HG02981 (cell line): Measurements from ENCODE around the gene RGS5.

Experiments
- ATAC-seq: cut with Tn5 transposase; IDR thresholded peaks from one replicate; pipeline ENCODE4 v1.9.1; 2021; ENCODE audit warnings: mild to moderate bottlenecking, moderate library complexity; ENCODE audit not compliant: unreplicated experiment

Gene RGS5

GRCh38 chr1:163147019-163147418, 55.7 kb downstream of the RGS5 start:
- no peak for ATAC-seq

GRCh38 chr1:163145435-163145834, 57.3 kb downstream of the RGS5 start:
- no peak for ATAC-seq

GRCh38 chr1:163144418-163144817, 58.3 kb downstream of the RGS5 start:
- no peak for ATAC-seq

- ATAC-seq: no peak
These were observed 60.6 kb downstream of the RGS5 start for GRCh38 chr1:163142152-163142551.

GRCh38 chr1:163141556-163141955, 61.2 kb downstream of the RGS5 start:
- ATAC-seq: no peak

- ATAC-seq: no peak
These were observed 65.0 kb downstream of the RGS5 start for GRCh38 chr1:163137556-163138265.

- ATAC-seq: no peak
These were observed 70.7 kb downstream of the RGS5 start for GRCh38 chr1:163131981-163132380.

GRCh38 chr1:163130225-163130856, 72.4 kb downstream of the RGS5 start:
- ATAC-seq: no peak

GRCh38 chr1:163128282-163128681, 74.4 kb downstream of the RGS5 start:
- ATAC-seq: no peak

- no peak for ATAC-seq
These were observed 77.9 kb downstream of the RGS5 start for GRCh38 chr1:163124812-163125211.

- ATAC-seq: no peak
These were observed 82.3 kb downstream of the RGS5 start for GRCh38 chr1:163120372-163120771.

- ATAC-seq: no peak
These were observed 83.0 kb downstream of the RGS5 start for GRCh38 chr1:163119707-163120106.

GRCh38 chr1:163115887-163116286, 86.8 kb downstream of the RGS5 start:
- no peak for ATAC-seq

- no peak for ATAC-seq
These were observed 95.1 kb downstream of the RGS5 start for GRCh38 chr1:163107655-163108054.

GRCh38 chr1:163106364-163106987, 96.2 kb downstream of the RGS5 start:
- no peak for ATAC-seq

GRCh38 chr1:163104385-163105099, 98.2 kb downstream of the RGS5 start:
- ATAC-seq: no peak

- no peak for ATAC-seq
These were observed 100.1 kb downstream of the RGS5 start for GRCh38 chr1:163102590-163102989.

- ATAC-seq: no peak
These were observed 107.5 kb downstream of the RGS5 start for GRCh38 chr1:163095213-163095612.

GRCh38 chr1:163094589-163094988, 108.1 kb downstream of the RGS5 start:
- ATAC-seq: no peak

- ATAC-seq: no peak
These were observed 108.5 kb downstream of the RGS5 start for GRCh38 chr1:163094182-163094581.

- no peak for ATAC-seq
These were observed 109.1 kb downstream of the RGS5 start for GRCh38 chr1:163093579-163093978.

GRCh38 chr1:163093169-163093568, 109.5 kb downstream of the RGS5 start:
- ATAC-seq: no peak
